Measurements from ENCODE around the gene PNLIPRP2.

DNA sequence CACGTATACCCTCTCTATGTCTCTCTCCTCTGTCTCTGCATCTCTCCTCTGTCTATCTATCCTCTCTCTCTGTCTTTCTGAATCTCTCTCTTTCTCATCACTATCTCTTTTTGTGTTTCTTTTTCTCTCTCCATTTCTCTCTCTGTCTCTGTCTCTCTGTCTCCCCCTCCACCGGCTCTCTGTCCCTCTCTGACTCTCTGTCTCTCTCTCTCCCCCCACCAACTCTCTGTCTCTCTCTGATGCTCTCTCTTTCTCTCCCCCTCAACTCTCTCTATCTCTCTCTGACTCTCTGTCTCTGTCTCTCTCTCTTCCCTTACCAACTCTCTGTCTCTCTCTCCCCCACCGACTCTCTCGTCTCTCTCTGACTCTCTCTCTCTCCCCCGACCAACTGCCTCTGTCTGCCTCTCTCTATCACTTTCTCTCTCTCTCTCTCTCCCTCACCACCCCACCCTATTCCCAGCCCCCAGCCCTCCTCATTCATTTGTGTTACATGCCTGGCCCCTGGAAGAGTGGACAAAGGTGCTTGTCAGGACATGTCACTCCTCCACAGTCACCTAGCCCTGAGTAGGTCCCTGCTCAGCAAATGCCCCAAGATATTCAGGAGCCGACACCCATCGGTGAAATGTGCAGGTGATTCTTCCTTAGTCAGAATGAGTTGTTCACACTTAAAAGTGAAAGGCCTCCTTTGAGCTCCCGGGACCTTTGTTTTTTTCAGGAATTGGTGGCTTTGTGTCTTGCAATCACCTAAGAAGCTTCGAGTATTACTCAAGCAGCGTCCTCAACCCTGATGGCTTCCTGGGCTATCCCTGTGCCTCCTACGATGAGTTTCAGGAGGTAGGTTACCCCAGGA lies 13.6 kb downstream of the PNLIPRP2 start:
- TF ChIP-seq EZH2 (IDR thresholded peaks at IDR 0.05; ENCODE audit: borderline replicate concordance), result no peak
- TF ChIP-seq, protein P1, sequence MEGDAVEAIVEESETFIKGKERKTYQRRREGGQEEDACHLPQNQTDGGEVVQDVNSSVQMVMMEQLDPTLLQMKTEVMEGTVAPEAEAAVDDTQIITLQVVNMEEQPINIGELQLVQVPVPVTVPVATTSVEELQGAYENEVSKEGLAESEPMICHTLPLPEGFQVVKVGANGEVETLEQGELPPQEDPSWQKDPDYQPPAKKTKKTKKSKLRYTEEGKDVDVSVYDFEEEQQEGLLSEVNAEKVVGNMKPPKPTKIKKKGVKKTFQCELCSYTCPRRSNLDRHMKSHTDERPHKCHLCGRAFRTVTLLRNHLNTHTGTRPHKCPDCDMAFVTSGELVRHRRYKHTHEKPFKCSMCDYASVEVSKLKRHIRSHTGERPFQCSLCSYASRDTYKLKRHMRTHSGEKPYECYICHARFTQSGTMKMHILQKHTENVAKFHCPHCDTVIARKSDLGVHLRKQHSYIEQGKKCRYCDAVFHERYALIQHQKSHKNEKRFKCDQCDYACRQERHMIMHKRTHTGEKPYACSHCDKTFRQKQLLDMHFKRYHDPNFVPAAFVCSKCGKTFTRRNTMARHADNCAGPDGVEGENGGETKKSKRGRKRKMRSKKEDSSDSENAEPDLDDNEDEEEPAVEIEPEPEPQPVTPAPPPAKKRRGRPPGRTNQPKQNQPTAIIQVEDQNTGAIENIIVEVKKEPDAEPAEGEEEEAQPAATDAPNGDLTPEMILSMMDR (IDR thresholded peaks at IDR 0.05; ENCODE audit: poor library complexity), result no peak
- no peak for TF ChIP-seq EZH2phosphoT487 (IDR thresholded peaks at IDR 0.05; ENCODE audit: low read depth, severe bottlenecking, unreplicated experiment)
